HCT116 (cell line): ENCODE measurements around the gene GPC5. TPM values are rescaled to one million over a fixed set of nuclear protein-coding genes. Genes with fewer than 3 reads are reported as not detected.

Experiments used
- ATAC-seq: fragments of 200-7000 bp; cut with Tn5 transposase; 2 replicates; pipeline ENCODE4 v1.9.1; 2020; ENCODE audit warnings: mild to moderate bottlenecking, moderate library complexity
- BruUV-seq: library from RNA; stranded (reverse); fragments of 400-500 nt; replicated peaks from 2 replicates; lab custom pipeline; 2021; lab: Mats Ljungman, UMichigan
- CTCF ChIA-PET: fragments of 300-600 bp; sonication (Branson Sonifier 250); formaldehyde crosslinking; loops from one replicate; lab custom pipeline; 2021; ENCODE audit warnings: antibody characterized with exemption; lab: Charles Lee
- POLR2A ChIA-PET: fragments of 300-600, 350-600 bp; sonication (Branson Sonifier 250); formaldehyde crosslinking; loops from one replicate; lab custom pipeline; 2021; ENCODE audit warnings: antibody characterized with exemption; lab: Charles Lee
- RAD21 ChIA-PET, 2 experiments: fragments of 300-600 bp; sonication (Branson Sonifier 250); formaldehyde crosslinking; loops; one replicate each; lab custom pipeline; 2023; ENCODE audit warnings: low total read pairs in 2 of 2; ENCODE audit not compliant: uncharacterized antibody in 2 of 2, unreplicated experiment in 2 of 2, low non-redundant PET in 1 of 2; lab: Charles Lee
- DNase-seq: peaks from one replicate; pipeline ENCODE4 v3.0.0-alpha.2; 2010; ENCODE audit warnings: low read depth, low spot score
- H2AFZ ChIP-seq: fragments of 200-600 bp; shearing (Covaris generic), sonication (generic); 2 replicates; pipeline ENCODE4 v1.6.1; 2017; ENCODE audit warnings: low read depth, mixed run types, mixed read lengths, antibody characterized with exemption, low read length; ENCODE audit not compliant: poor library complexity, severe bottlenecking
- H3K27ac ChIP-seq: 2 replicates; pipeline ENCODE4 v1.5.1; 2012; ENCODE audit warnings: low read depth, low read length
- H3K27me3 ChIP-seq: fragments of 200-600 bp; sonication (generic); 2 replicates; pipeline ENCODE4 v1.6.1; 2016; ENCODE audit warnings: mixed run types, low read length, mixed read lengths; ENCODE audit not compliant: insufficient read depth
- H3K36me3 ChIP-seq, 2 experiments: fragments of 200-500 bp in 1 of 2; fragments of 200-600 bp in 1 of 2; sonication (Bioruptor generic) in 1 of 2; sonication (generic) in 1 of 2; 2 replicates each; pipeline versions ENCODE4 v1.5.1 to v1.6.1; 2014 to 2016; ENCODE audit warnings: low read length in 2 of 2, inconsistent platforms in 1 of 2, mixed read lengths in 1 of 2, mixed run types in 1 of 2; ENCODE audit not compliant: insufficient read depth in 2 of 2, control insufficient read depth in 1 of 2
- H3K4me1 ChIP-seq, 2 experiments: fragments of 200-600 bp in 1 of 2; sonication (generic) in 1 of 2; 2 replicates each; pipeline versions ENCODE4 v1.5.1 to v1.6.1; 2012 to 2017; ENCODE audit warnings: low read length in 2 of 2, inconsistent platforms in 1 of 2, mild to moderate bottlenecking in 1 of 2, mixed read lengths in 1 of 2, mixed run types in 1 of 2, moderate library complexity in 1 of 2; ENCODE audit not compliant: insufficient read depth in 2 of 2, control insufficient read depth in 1 of 2
- H3K4me2 ChIP-seq: fragments of 200-600 bp; sonication (generic); 2 replicates; pipeline ENCODE4 v1.6.1; 2017; ENCODE audit warnings: mixed run types, low read length, mixed read lengths
- H3K4me3 ChIP-seq, 2 experiments: fragments of 200-600 bp in 1 of 2; sonication (generic) in 1 of 2; replicated peaks in 1 of 2; 2 replicates each; pipeline ENCODE4 v1.5.1; 2011 to 2016; ENCODE audit warnings: low read length in 2 of 2, control low read depth in 1 of 2, low read depth in 1 of 2, mild to moderate bottlenecking in 1 of 2, mixed read lengths in 1 of 2, mixed run types in 1 of 2
- H3K79me2 ChIP-seq: fragments of 200-600 bp; sonication (generic); 2 replicates; pipeline ENCODE4 v1.6.1; 2017; ENCODE audit warnings: mild to moderate bottlenecking, mixed run types, low read length, moderate library complexity, mixed read lengths; ENCODE audit not compliant: insufficient read depth
- H3K9ac ChIP-seq: fragments of 200-600 bp; sonication (generic); 2 replicates; pipeline ENCODE4 v1.6.1; 2016; ENCODE audit warnings: low read length, mixed read lengths
- H3K9me2 ChIP-seq: fragments of 200-600 bp; sonication (generic), shearing (Covaris generic); 2 replicates; pipeline ENCODE4 v1.6.1; 2017; ENCODE audit warnings: mixed run types, mild to moderate bottlenecking, moderate library complexity; ENCODE audit not compliant: insufficient read depth
- H3K9me3 ChIP-seq, 2 experiments: fragments of 200-500 bp in 1 of 2; fragments of 200-600 bp in 1 of 2; sonication (Bioruptor generic) in 1 of 2; sonication (generic) in 1 of 2; 2 replicates each; pipeline ENCODE4 v1.6.1; 2014 to 2017; ENCODE audit warnings: low read length in 2 of 2, mixed read lengths in 2 of 2, inconsistent platforms in 1 of 2, low read depth in 1 of 2, mild to moderate bottlenecking in 1 of 2, mixed run types in 1 of 2, moderate library complexity in 1 of 2; ENCODE audit not compliant: control insufficient read depth in 1 of 2, insufficient read depth in 1 of 2
- H4K20me1 ChIP-seq: fragments of 200-600 bp; sonication (generic), shearing (Covaris generic); 2 replicates; pipeline ENCODE4 v1.6.1; 2017; ENCODE audit warnings: mixed run types, mild to moderate bottlenecking, moderate library complexity; ENCODE audit not compliant: insufficient read depth
- ATF3 ChIP-seq: IDR thresholded peaks from 2 replicates; pipeline ENCODE4 v1.6.1; 2012
- CBX3 ChIP-seq: IDR thresholded peaks from 2 replicates; pipeline ENCODE4 v1.6.1; 2012; ENCODE audit warnings: low read depth
- CEBPB ChIP-seq: IDR thresholded peaks from 2 replicates; pipeline ENCODE4 v1.6.1; 2012; ENCODE audit warnings: low read depth
- EGR1 ChIP-seq: IDR thresholded peaks from 2 replicates; pipeline ENCODE4 v1.6.1; 2012; ENCODE audit warnings: low read depth
- EZH2 ChIP-seq: fragments of 200-600 bp; sonication (generic); IDR thresholded peaks from 2 replicates; pipeline ENCODE4 v1.6.1; 2017; ENCODE audit warnings: antibody characterized with exemption, mixed run types
- EZH2phosphoT487 ChIP-seq: fragments of 200-600 bp; IDR thresholded peaks from 2 replicates; pipeline ENCODE4 v1.6.1; 2018; ENCODE audit warnings: antibody characterized with exemption, borderline replicate concordance
- MAX ChIP-seq: IDR thresholded peaks from 2 replicates; pipeline ENCODE4 v1.6.1; 2012
- POLR2A ChIP-seq: IDR thresholded peaks from 2 replicates; pipeline ENCODE4 v1.7.0; 2011; ENCODE audit warnings: borderline replicate concordance; ENCODE audit not compliant: insufficient read depth, insufficient read length; ENCODE audit errors: extremely low read depth
- POLR2AphosphoS5 ChIP-seq: IDR thresholded peaks from 2 replicates; pipeline ENCODE4 v1.6.1; 2011; ENCODE audit warnings: mild to moderate bottlenecking, low read depth, low read length, moderate library complexity
- SIN3A ChIP-seq: IDR thresholded peaks from 2 replicates; pipeline ENCODE4 v1.6.1; 2012; ENCODE audit warnings: low read depth
- SP1 ChIP-seq: IDR thresholded peaks from 2 replicates; pipeline ENCODE4 v1.6.1; 2012; ENCODE audit warnings: low read depth
- SRF ChIP-seq: IDR thresholded peaks from 2 replicates; pipeline ENCODE4 v1.6.1; 2012; ENCODE audit warnings: low read depth
- TCF7L2 ChIP-seq: IDR thresholded peaks from 2 replicates; pipeline ENCODE4 v1.7.0; 2011; ENCODE audit warnings: borderline replicate concordance, inconsistent platforms; ENCODE audit not compliant: insufficient read depth, insufficient read length; ENCODE audit errors: extremely low read depth
- ZBTB33 ChIP-seq: IDR thresholded peaks from 2 replicates; pipeline ENCODE4 v1.6.1; 2011; ENCODE audit warnings: mild to moderate bottlenecking, low read length, moderate library complexity; ENCODE audit not compliant: insufficient replicate concordance; ENCODE audit errors: extremely low read depth
- ZFX ChIP-seq: fragments of 450-650 bp; IDR thresholded peaks from 2 replicates; pipeline ENCODE4 v1.6.1; 2017
- intact Hi-C: fragments of 100-400 bp; cut with micrococcal nuclease; formaldehyde crosslinking; loops from 2 replicates; pipeline ENCODE4 v1.10.0; 2022
- total RNA-seq: library from RNA; stranded (reverse); gene quantifications from one replicate; pipeline ENCODE4 v1.2.1, GENCODE V29; 2021; ENCODE audit not compliant: unreplicated experiment

GPC5 gene
- total RNA-seq, 1 experiment from 2014 or later, result not detected

GRCh38 chr13:92575777-92576176, 1177.4 kb downstream of the GPC5 start:
- DNase-seq (no peak), ATAC-seq (no peak)
- peaks cover 9 to 22% of the 10 kb centered on the region in 2 experiments; a peak in 2 of 4 replicates for H3K9me3 ChIP-seq
- H3K27ac ChIP-seq, result no peak overlapping the region
- H3K4me3 ChIP-seq, result no peak overlapping the region
- no peaks in the 10 kb centered on the region for H4K20me1 ChIP-seq
- H3K36me3 ChIP-seq, result no peaks in the 10 kb centered on the region
- H3K9me2 ChIP-seq, result no peaks in the 10 kb centered on the region
- no peaks in the 10 kb centered on the region for H3K4me1 ChIP-seq
- intact Hi-C loops, result no loop called here
- ChIA-PET RAD21 (no interaction called here), POLR2A (no interaction called here), CTCF (no interaction called here)
- H3K79me2 ChIP-seq, result no peaks in the 10 kb centered on the region
- H3K27me3 ChIP-seq, result no peaks in the 10 kb centered on the region
- no peak overlapping the region for H3K4me2 ChIP-seq
- no TSS peak for BruUV-seq
- no peak for TF ChIP-seq EGR1
- no peak for TF ChIP-seq SP1
- TF ChIP-seq EZH2, result no peak
- no peak for TF ChIP-seq SRF
- TF ChIP-seq EZH2phosphoT487, result no peak
- no peak for TF ChIP-seq CBX3
- TF ChIP-seq SIN3A, result no peak
- TF ChIP-seq CEBPB, result no peak
- no peak for TF ChIP-seq ZBTB33
- no peak for TF ChIP-seq ZFX
- no peak for TF ChIP-seq TCF7L2
- TF ChIP-seq MAX, result no peak
- no peak for TF ChIP-seq ATF3
- TF ChIP-seq POLR2A, result no peak
- TF ChIP-seq POLR2AphosphoS5, result no peak
- no peak overlapping the region for H3K9ac ChIP-seq
- no peak overlapping the region for H2AFZ ChIP-seq
